Measurements from ENCODE around the gene SNTG2. TPM values are rescaled to one million over a fixed set of nuclear protein-coding genes. Genes with fewer than 3 reads are reported as not detected.

SNTG2 gene
- total and polyA plus RNA-seq, 12 donors, result 0.26 to 4.3 (median 0.72) TPM; not detected in 1

- no peaks in the 10 kb centered on the region for H3K27me3 ChIP-seq
- no peak for TF ChIP-seq POLR2A (IDR thresholded peaks at IDR 0.05)
- TF ChIP-seq CTCF (IDR thresholded peaks at IDR 0.05), result no peak
- no peak for DNase-seq
- WGBS, 4 donors, result 74 to 83% (median 77%) methylated on average over 9 to 10 of the region's 10 CpGs
- no peaks in the 10 kb centered on the region for H3K4me1 ChIP-seq (replicated peaks in 1 of 2)
- no peaks in the 10 kb centered on the region for H3K36me3 ChIP-seq (replicated peaks in 1 of 2)
- intact Hi-C loops (cut with DNase I), result no loop called here
- H3K4me3 ChIP-seq, result no peak overlapping the region
- peaks cover 0 to 8% (median 0%) of the 10 kb centered on the region in 3 donors for H3K9me3 ChIP-seq (replicated peaks in 1 of 3)
- H3K27ac ChIP-seq, result no peak overlapping the region
Observed at GRCh38 chr2:1353543-1353942, 402.9 kb downstream of the SNTG2 start.

- no peaks in the 10 kb centered on the region for H3K9me3 ChIP-seq (replicated peaks in 1 of 3)
- H3K4me1 ChIP-seq (replicated peaks in 1 of 2), result no peaks in the 10 kb centered on the region
- intact Hi-C loops (cut with DNase I), result no loop called here
- no peak for DNase-seq
- no peak overlapping the region for H3K27ac ChIP-seq
- no peaks in the 10 kb centered on the region for H3K36me3 ChIP-seq (replicated peaks in 1 of 2)
- H3K27me3 ChIP-seq, result no peaks in the 10 kb centered on the region
- WGBS, 4 donors, result 56 to 83% (median 78%) methylated on average over 1 of the region's 1 CpG
- no peak overlapping the region for H3K4me3 ChIP-seq
- no peak for TF ChIP-seq POLR2A (IDR thresholded peaks at IDR 0.05)
- no peak for TF ChIP-seq CTCF (IDR thresholded peaks at IDR 0.05)
Observed at GRCh38 chr2:1360144-1360543, 409.5 kb downstream of the SNTG2 start.

GRCh38 chr2:1360557-1361250 is 410.1 kb downstream of the SNTG2 start:
- DNase-seq, result no peak
- H3K4me3 ChIP-seq, result no peak overlapping the region
- H3K27me3 ChIP-seq, result no peaks in the 10 kb centered on the region
- intact Hi-C loops (cut with DNase I), result no loop called here
- H3K27ac ChIP-seq, result no peak overlapping the region
- no peaks in the 10 kb centered on the region for H3K9me3 ChIP-seq (replicated peaks in 1 of 3)
- no peaks in the 10 kb centered on the region for H3K4me1 ChIP-seq (replicated peaks in 1 of 2)
- no peaks in the 10 kb centered on the region for H3K36me3 ChIP-seq (replicated peaks in 1 of 2)
- 70 to 81% (median 77%) methylated on average over 6 of the region's 6 CpGs for WGBS, 4 donors
- TF ChIP-seq POLR2A (IDR thresholded peaks at IDR 0.05), result no peak
- TF ChIP-seq CTCF (IDR thresholded peaks at IDR 0.05), result no peak

GRCh38 chr2:1363367-1363766 is 412.7 kb downstream of the SNTG2 start:
- no peak for DNase-seq
- Histone ChIP-seq H3K27me3 (no peaks in the 10 kb centered on the region), H3K9me3 (replicated peaks in 1 of 3) (no peaks in the 10 kb centered on the region), H3K4me1 (replicated peaks in 1 of 2) (peaks cover 0 to 8% of the 10 kb centered on the region in 2 donors), H3K4me3 (no peak overlapping the region), H3K36me3 (replicated peaks in 1 of 2) (no peaks in the 10 kb centered on the region), H3K27ac (no peak overlapping the region)
- 92 to 100% (median 98%) methylated on average over 2 of the region's 2 CpGs for WGBS, 4 donors
- TF ChIP-seq CTCF (IDR thresholded peaks at IDR 0.05) (no peak), POLR2A (IDR thresholded peaks at IDR 0.05) (no peak)
- intact Hi-C loops (cut with DNase I), result no loop called here
